Measurements from ENCODE around the gene KRT71.
"Not testable (repeated sequence)": the region's sequence is repeated elsewhere in the genome, so short reads cannot be mapped to it uniquely, and the experiment has no call there.

Gene KRT71

GRCh38 chr12:52514471-52515318 is 38.2 kb downstream of the KRT71 start:
- TF ChIP-seq CTCF (IDR thresholded peaks at IDR 0.05; ENCODE audit: control insufficient read depth, extremely low read depth, insufficient read depth): no peak
- DNase-seq (ENCODE audit: low read depth): no peak
- H3K4me3 ChIP-seq (ENCODE audit: low read depth, low read length): no peak overlapping the region

DNA sequence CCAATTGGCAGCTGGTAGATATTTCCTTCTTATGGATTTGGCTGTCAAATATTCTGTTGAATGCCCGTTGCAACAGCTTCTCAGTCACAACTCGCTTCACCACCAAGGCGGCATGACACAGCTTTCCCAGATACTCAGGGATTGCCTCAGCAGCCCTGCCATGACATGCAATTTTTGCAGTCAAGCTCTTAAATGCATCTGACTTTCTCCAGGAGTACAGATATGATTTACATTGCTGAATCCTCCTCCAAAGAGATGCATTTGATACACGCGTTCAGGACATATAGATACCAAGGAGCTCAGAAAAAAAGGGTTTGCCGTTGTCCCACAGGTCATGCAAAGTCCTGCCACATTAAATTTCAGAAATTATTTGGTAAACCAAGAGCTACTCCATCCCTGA is 39.2 kb downstream of the KRT71 start:
- no peak for TF ChIP-seq CTCF (IDR thresholded peaks at IDR 0.05; ENCODE audit: control insufficient read depth, extremely low read depth, insufficient read depth)
- DNase-seq (ENCODE audit: low read depth): no peak
- H3K4me3 ChIP-seq (ENCODE audit: low read depth, low read length): no peak overlapping the region

DNA sequence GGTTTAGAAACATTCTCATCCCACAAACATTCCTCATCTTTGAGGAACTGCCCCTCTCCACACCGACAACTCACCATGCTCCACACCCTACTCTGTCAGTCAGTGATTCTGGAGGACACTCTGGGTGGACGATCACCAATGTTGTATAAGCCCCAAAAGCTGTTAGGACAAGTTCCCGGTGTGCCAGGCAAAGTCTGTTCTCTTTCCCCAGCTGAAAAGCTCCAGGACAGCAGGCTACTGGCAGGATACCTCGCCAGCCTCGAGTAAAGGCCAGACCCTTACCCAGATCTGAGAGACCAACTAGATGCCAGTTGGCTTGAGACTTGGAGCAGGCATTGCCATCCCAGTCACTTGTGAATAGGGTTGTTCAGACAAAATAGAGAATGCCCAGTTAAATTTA is 44.7 kb downstream of the KRT71 start:
- DNase-seq (ENCODE audit: low read depth): no peak
- no peak for TF ChIP-seq CTCF (IDR thresholded peaks at IDR 0.05; ENCODE audit: control insufficient read depth, extremely low read depth, insufficient read depth)
- no peak overlapping the region for H3K4me3 ChIP-seq (ENCODE audit: low read depth, low read length)

- peak; percentile 10 for DNase-seq (ENCODE audit: low read depth)
- H3K4me3 ChIP-seq (ENCODE audit: low read depth, low read length): no peak overlapping the region
- peak; percentile 57 for TF ChIP-seq CTCF (IDR thresholded peaks at IDR 0.05; ENCODE audit: control insufficient read depth, extremely low read depth, insufficient read depth)
These were observed 45.9 kb downstream of the KRT71 start for GRCh38 chr12:52506858-52507715.

DNA sequence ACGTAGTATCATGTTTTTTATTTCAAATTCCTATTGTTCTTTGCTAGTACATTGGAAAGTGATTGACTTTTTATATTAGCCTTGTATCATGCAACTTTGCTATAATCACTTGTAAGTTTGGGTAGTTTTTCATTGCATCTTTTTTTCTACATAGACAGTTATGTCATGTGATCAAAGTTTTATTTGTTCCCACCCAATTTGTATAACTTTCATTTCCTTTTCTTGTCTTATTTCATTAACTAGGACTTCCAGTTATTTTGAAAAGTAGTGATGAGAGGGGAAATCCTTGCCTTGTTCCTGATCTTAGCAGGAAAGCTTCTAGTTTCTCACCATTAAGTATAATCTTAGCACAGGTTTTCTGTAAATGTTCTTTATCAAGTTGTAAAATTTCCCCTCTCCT is 50.1 kb downstream of the KRT71 start:
- TF ChIP-seq CTCF (IDR thresholded peaks at IDR 0.05; ENCODE audit: control insufficient read depth, extremely low read depth, insufficient read depth): no peak
- H3K4me3 ChIP-seq (ENCODE audit: low read depth, low read length): no peak overlapping the region
- DNase-seq (ENCODE audit: low read depth): no peak

DNA sequence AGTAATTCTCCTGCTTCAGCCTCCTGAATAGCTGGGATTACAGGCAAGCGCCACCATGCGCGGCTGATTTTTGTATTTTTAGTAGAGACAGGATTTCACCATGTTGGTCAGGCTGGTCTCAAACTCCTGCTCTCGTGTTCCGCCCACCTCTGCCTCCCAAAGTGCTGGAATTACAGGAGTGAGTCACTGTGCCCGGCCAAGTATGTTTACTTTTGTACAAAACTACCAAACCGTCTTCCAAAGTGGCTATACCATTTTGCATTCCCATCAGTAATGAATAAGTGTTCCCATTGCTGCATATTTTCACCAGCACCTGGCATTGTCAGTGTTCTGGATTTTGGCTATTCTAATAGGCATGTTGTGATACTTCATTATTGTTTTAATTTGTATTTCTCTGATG is 51.5 kb downstream of the KRT71 start:
- H3K4me3 ChIP-seq (ENCODE audit: low read depth, low read length): no peak overlapping the region
- TF ChIP-seq CTCF (IDR thresholded peaks at IDR 0.05; ENCODE audit: control insufficient read depth, extremely low read depth, insufficient read depth): no peak
- DNase-seq (ENCODE audit: low read depth): no peak

GRCh38 chr12:52500574-52500973 is 52.4 kb downstream of the KRT71 start:
- H3K4me3 ChIP-seq (ENCODE audit: low read depth, low read length); DNase-seq (ENCODE audit: low read depth): not testable (repeated sequence)

All from LNCaP clone FGC (cell line).